H1 (cell line): ENCODE results near the gene ASAP2. TPM values are rescaled to one million over a fixed set of nuclear protein-coding genes. Genes with fewer than 3 reads are reported as not detected.

Experiments
- CTCF ChIA-PET: fragments of 300-600 bp; sonication (Branson Sonifier 250); formaldehyde crosslinking; loops from one replicate; lab custom pipeline; 2021; ENCODE audit not compliant: partially characterized antibody; lab: Charles Lee
- POLR2A ChIA-PET: fragments of 300-600 bp; sonication (Branson Sonifier 250); formaldehyde crosslinking; loops from one replicate; lab custom pipeline; 2021; ENCODE audit warnings: inconsistent platforms; ENCODE audit not compliant: partially characterized antibody; lab: Charles Lee
- DNase-seq, 2 experiments: peaks; one replicate each; pipeline versions ENCODE4 v3.0.0 to v3.0.0-alpha.2; 2010 to 2022; ENCODE audit warnings: low spot score in 2 of 2, low read depth in 1 of 2, mixed read lengths in 1 of 2
- FAIRE-seq: peaks from 2 replicates; lab custom pipeline; 2011; peaks lifted over from hg19 to GRCh38; lab: Jason Lieb, UNC
- H2AFZ ChIP-seq: 2 replicates; pipeline ENCODE4 v1.8.1; 2012; ENCODE audit warnings: low read length, inconsistent platforms
- H2AK5ac ChIP-seq: 2 replicates; pipeline ENCODE4 v1.6.1; 2013; ENCODE audit warnings: low read depth, low read length
- H2BK120ac ChIP-seq: replicated peaks from 2 replicates; pipeline ENCODE3; 2013; ENCODE audit warnings: low read depth, low read length, inconsistent platforms
- H2BK12ac ChIP-seq: 2 replicates; pipeline ENCODE4 v1.6.1; 2013; ENCODE audit warnings: low read depth, low read length
- H2BK15ac ChIP-seq: 2 replicates; pipeline ENCODE4 v1.6.1; 2013; ENCODE audit warnings: low read length
- H2BK20ac ChIP-seq: 2 replicates; pipeline ENCODE4 v1.6.1; 2013; ENCODE audit warnings: low read length
- H2BK5ac ChIP-seq: 2 replicates; pipeline ENCODE4 v1.6.1; 2013; ENCODE audit warnings: low read depth, low read length
- H3K14ac ChIP-seq: 2 replicates; pipeline ENCODE4 v1.6.1; 2013; ENCODE audit warnings: inconsistent platforms; ENCODE audit not compliant: insufficient read length
- H3K18ac ChIP-seq: 2 replicates; pipeline ENCODE4 v1.6.1; 2013; ENCODE audit warnings: low read length; ENCODE audit errors: extremely low read depth
- H3K23ac ChIP-seq: 2 replicates; pipeline ENCODE4 v1.6.1; 2013; ENCODE audit warnings: inconsistent platforms; ENCODE audit not compliant: insufficient read length
- H3K23me2 ChIP-seq: 2 replicates; pipeline ENCODE4 v1.6.1; 2013; ENCODE audit warnings: low read depth, low read length
- H3K27ac ChIP-seq: 2 replicates; pipeline ENCODE4 v1.6.1; 2011; ENCODE audit warnings: low read depth, low read length, inconsistent platforms
- H3K27me3 ChIP-seq, 4 experiments: replicated peaks in 1 of 4; 1 replicate in 1 of 4; 2 replicates in 3 of 4; pipeline versions ENCODE4 v1.6.1 to v1.8.1; 2011 to 2013; ENCODE audit warnings: low read length in 3 of 4, mild to moderate bottlenecking in 3 of 4, inconsistent platforms in 2 of 4, mixed read lengths in 2 of 4, moderate library complexity in 1 of 4; ENCODE audit not compliant: control insufficient read depth in 3 of 4, insufficient read depth in 3 of 4; ENCODE audit errors: extremely low read depth in 1 of 4
- H3K36me3 ChIP-seq, 4 experiments: 2 replicates each; pipeline versions ENCODE4 v1.6.1 to v1.8.1; 2011 to 2013; ENCODE audit warnings: mild to moderate bottlenecking in 4 of 4, low read length in 3 of 4, moderate library complexity in 2 of 4, control low read depth in 1 of 4, inconsistent platforms in 1 of 4; ENCODE audit not compliant: insufficient read depth in 4 of 4, control insufficient read depth in 2 of 4
- H3K4ac ChIP-seq: replicated peaks from 2 replicates; pipeline ENCODE3; 2013; ENCODE audit warnings: low read length, low read depth, mixed read lengths, inconsistent platforms; ENCODE audit not compliant: insufficient read length
- H3K4me1 ChIP-seq, 4 experiments: replicated peaks in 1 of 4; 1 replicate in 1 of 4; 2 replicates in 3 of 4; pipeline versions ENCODE4 v1.6.1 to v1.8.1; 2011 to 2013; ENCODE audit warnings: low read length in 3 of 4, inconsistent platforms in 2 of 4, mixed read lengths in 1 of 4; ENCODE audit not compliant: insufficient read depth in 4 of 4, control insufficient read depth in 3 of 4
- H3K4me2 ChIP-seq, 2 experiments: 2 replicates each; pipeline versions ENCODE4 v1.6.1 to v1.8.1; 2011 to 2013; ENCODE audit warnings: low read depth in 2 of 2, low read length in 2 of 2, control low read depth in 1 of 2, inconsistent platforms in 1 of 2, mild to moderate bottlenecking in 1 of 2; ENCODE audit not compliant: insufficient read depth in 1 of 2
- H3K4me3 ChIP-seq, 4 experiments: fragments of 200-600, 300-600 bp in 1 of 4; sonication (generic), shearing (Covaris generic), sonication (Bioruptor Twin) in 1 of 4; 2 replicates each; pipeline versions ENCODE4 v1.5.1 to v1.8.1; 2011 to 2016; ENCODE audit warnings: low read length in 4 of 4, low read depth in 3 of 4, control low read depth in 2 of 4, inconsistent platforms in 2 of 4, mild to moderate bottlenecking in 2 of 4, mixed read lengths in 1 of 4, moderate library complexity in 1 of 4; ENCODE audit not compliant: insufficient read depth in 2 of 4; ENCODE audit errors: extremely low read depth in 1 of 4
- H3K56ac ChIP-seq: replicated peaks from 2 replicates; pipeline ENCODE3; 2013; ENCODE audit warnings: low read depth, mild to moderate bottlenecking, mixed read lengths, low read length, inconsistent platforms; ENCODE audit not compliant: insufficient read length
- H3K79me1 ChIP-seq: 2 replicates; pipeline ENCODE4 v1.6.1; 2013; ENCODE audit warnings: low read depth, low read length, control low read depth
- H3K79me2 ChIP-seq, 2 experiments: 2 replicates each; pipeline versions ENCODE4 v1.6.1 to v1.8.1; 2012 to 2013; ENCODE audit warnings: low read length in 2 of 2, mild to moderate bottlenecking in 2 of 2, inconsistent platforms in 1 of 2; ENCODE audit not compliant: insufficient read depth in 2 of 2, control insufficient read depth in 1 of 2
- H3K9ac ChIP-seq, 4 experiments: replicated peaks in 1 of 4; 1 replicate in 1 of 4; 2 replicates in 3 of 4; pipeline versions ENCODE4 v1.6.1 to v1.8.1; 2011 to 2013; ENCODE audit warnings: low read depth in 3 of 4, low read length in 3 of 4, control low read depth in 2 of 4, mild to moderate bottlenecking in 2 of 4, moderate library complexity in 2 of 4, inconsistent platforms in 1 of 4; ENCODE audit errors: extremely low read depth in 1 of 4
- H3K9me3 ChIP-seq, 2 experiments: 2 replicates each; pipeline versions ENCODE4 v1.6.1 to v1.8.1; 2012 to 2013; ENCODE audit warnings: mild to moderate bottlenecking in 2 of 2, moderate library complexity in 2 of 2, control low read depth in 1 of 2, inconsistent platforms in 1 of 2, low read depth in 1 of 2, low read length in 1 of 2, mixed read lengths in 1 of 2; ENCODE audit not compliant: insufficient read depth in 2 of 2
- H4K20me1 ChIP-seq, 2 experiments: replicated peaks in 1 of 2; 2 replicates each; pipeline versions ENCODE3 to v1.8.1; 2011 to 2013; ENCODE audit warnings: inconsistent platforms in 2 of 2, low read length in 2 of 2, mild to moderate bottlenecking in 1 of 2; ENCODE audit not compliant: insufficient read depth in 2 of 2, control insufficient read depth in 1 of 2
- H4K5ac ChIP-seq: 2 replicates; pipeline ENCODE4 v1.6.1; 2013; ENCODE audit warnings: low read length, low read depth, mixed read lengths, inconsistent platforms; ENCODE audit not compliant: insufficient read length
- H4K8ac ChIP-seq: 2 replicates; pipeline ENCODE4 v1.8.0; 2013; ENCODE audit warnings: mild to moderate bottlenecking, moderate library complexity, low read length, inconsistent platforms; ENCODE audit not compliant: insufficient read depth; ENCODE audit errors: extremely low read depth
- H4K91ac ChIP-seq: replicated peaks from 2 replicates; pipeline ENCODE3; 2013; ENCODE audit warnings: low read length, mixed read lengths, inconsistent platforms; ENCODE audit not compliant: insufficient read length
- ASH2L ChIP-seq: fragments of 200-600, 300-600 bp; sonication (generic); IDR thresholded peaks from one replicate; pipeline ENCODE4 v1.7.1; 2017; ENCODE audit warnings: low read length
- POLR2A ChIP-seq, 2 experiments: IDR thresholded peaks; 1 replicate in 1 of 2; 2 replicates in 1 of 2; pipeline ENCODE4 v1.6.1; 2011; ENCODE audit warnings: low read depth in 2 of 2, low read length in 2 of 2, mild to moderate bottlenecking in 2 of 2; ENCODE audit errors: control extremely low read depth in 1 of 2
- SIX5 ChIP-seq: IDR thresholded peaks from 2 replicates; pipeline ENCODE4 v1.6.1; 2011; ENCODE audit warnings: mild to moderate bottlenecking, low read depth, low read length
- TAF1 ChIP-seq: IDR thresholded peaks from 2 replicates; pipeline ENCODE4 v1.6.1; 2011; ENCODE audit warnings: mild to moderate bottlenecking, low read depth, low read length
- WGBS, 2 experiments: shearing (Covaris generic) in 1 of 2; methylation state at CpG; one replicate each; pipeline versions ENCODE4 v1.1.6 to v1.1.7; 2013 to 2015; ENCODE audit warnings: low lambda C conversion rate in 2 of 2, mixed read lengths in 2 of 2, inconsistent platforms in 1 of 2, low coverage in 1 of 2, missing lambda C conversion rate in 1 of 2; ENCODE audit not compliant: insufficient replicate concordance in 2 of 2, insufficient coverage in 1 of 2, insufficient read length in 1 of 2; ENCODE audit errors: extremely low coverage in 1 of 2, missing lambda C conversion rate in 1 of 2; 5-methylcytosine and 5-hydroxymethylcytosine counted together
- polyA plus RNA-seq, 7 experiments: library from polyadenylated mRNA; depleted of rRNA in 3 of 7; stranded (reverse) in 5 of 7; unstranded in 2 of 7; fragments of >200 nt in 5 of 7; fragments of 200-250 nt in 2 of 7; gene quantifications; 1 replicate in 5 of 7; 2 replicates in 1 of 7; 4 replicates in 1 of 7; pipeline versions ENCODE4 v1.2.1 to v1.2.3, GENCODE V29; 2011 to 2013; ENCODE audit warnings: missing spikeins in 2 of 7, mixed read lengths in 2 of 7
- total RNA-seq: library from RNA; stranded (reverse); fragmentation: NEBNext Ultra II Directional; extraction: Animal tissue kit (Norgen Biotek cat#: 25700); gene quantifications from 2 replicates; pipeline ENCODE4 v1.2.1, GENCODE V29; 2021

Gene ASAP2
- total and polyA plus RNA-seq, 2 of the 8 experiments (the other 6 are each of a cell fraction or from before 2014, with no cell fraction given) = 10.2 to 18.7 TPM

DNA sequence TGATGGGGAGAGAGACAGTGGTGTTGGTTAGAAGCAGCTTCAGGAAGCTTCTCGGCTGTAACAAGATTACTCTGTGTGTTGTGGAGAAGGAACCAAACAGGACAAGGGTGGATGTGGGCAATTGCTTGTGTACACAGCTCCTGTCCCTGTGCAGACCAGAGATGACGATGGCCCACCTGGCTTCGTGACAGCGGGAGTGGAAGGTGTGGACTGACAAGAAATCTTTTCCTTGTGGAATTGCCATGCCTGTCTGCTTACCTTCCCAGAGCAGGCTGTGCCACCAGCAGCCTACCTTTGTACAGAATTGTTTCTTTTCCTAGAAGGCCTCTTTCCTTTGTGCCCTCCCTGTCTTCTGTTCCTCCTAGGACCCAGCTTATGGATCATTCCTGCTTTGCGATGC, 122.9 kb downstream of the ASAP2 start:
- FAIRE-seq (no peak), DNase-seq (no peak)
- no peak overlapping the region for H3K56ac ChIP-seq
- H3K9ac ChIP-seq = no peak overlapping the region
- H3K79me1 ChIP-seq = no peaks in the 10 kb centered on the region
- H3K23ac ChIP-seq = no peak overlapping the region
- no peak overlapping the region for H3K4me3 ChIP-seq
- no peaks in the 10 kb centered on the region for H3K27me3 ChIP-seq
- 94% methylated on average over 5 of the region's 5 CpGs; no CpG with 5 or more reads in 1 of the 2 experiments for WGBS, 2 experiments
- H2BK15ac ChIP-seq = no peak overlapping the region
- no peak overlapping the region for H2AK5ac ChIP-seq
- H2BK5ac ChIP-seq = 0 out of 2 replicates have a peak overlapping the region, but pooled peaks have one; percentile 8
- no peaks in the 10 kb centered on the region for H4K20me1 ChIP-seq
- H3K9me3 ChIP-seq = no peaks in the 10 kb centered on the region
- no peaks in the 10 kb centered on the region; a peak in 2 of 8 replicates for H3K36me3 ChIP-seq
- no peak overlapping the region for H2BK120ac ChIP-seq
- no peak overlapping the region for H2BK20ac ChIP-seq
- H3K23me2 ChIP-seq = no peaks in the 10 kb centered on the region
- CTCF ChIA-PET = interaction anchor here (1.2 to 1.7 kb wide), 6 partner anchors 8 to 124 kb away, joined by 3 to 6 read pairs (median 4); no protein-coding TSS in a partner anchor
- H3K18ac ChIP-seq = no peak overlapping the region
- no peaks in the 10 kb centered on the region for H3K79me2 ChIP-seq
- POLR2A ChIA-PET = no interaction called here
- H3K4me2 ChIP-seq = no peak overlapping the region
- H3K27ac ChIP-seq = no peak overlapping the region
- H3K14ac ChIP-seq = no peak overlapping the region
- no peak overlapping the region for H2AFZ ChIP-seq
- H2BK12ac ChIP-seq = no peak overlapping the region
- H4K5ac ChIP-seq = no peak overlapping the region
- no peak overlapping the region for H4K91ac ChIP-seq
- H4K8ac ChIP-seq = no peak overlapping the region
- H3K4ac ChIP-seq = no peak overlapping the region
- TF ChIP-seq POLR2A (IDR thresholded peaks at IDR 0.05; ENCODE audit: control extremely low read depth in 1 of 2, low read depth in 2 of 2, low read length in 2 of 2) = no peak
- TF ChIP-seq SIX5 = no peak
- no peak for TF ChIP-seq ASH2L
- no peak for TF ChIP-seq TAF1
- no peaks in the 10 kb centered on the region; a peak in 2 of 7 replicates for H3K4me1 ChIP-seq
